ENCODE measurements around the gene CDCA7L.
"Not testable (repeated sequence)": the region's sequence is repeated elsewhere in the genome, so short reads cannot be mapped to it uniquely, and the experiment has no call there.

Gene CDCA7L

GRCh38 chr7:21902240-21902639 lies 43.5 kb downstream of the CDCA7L start:
- DNase-seq, result no peak

DNA sequence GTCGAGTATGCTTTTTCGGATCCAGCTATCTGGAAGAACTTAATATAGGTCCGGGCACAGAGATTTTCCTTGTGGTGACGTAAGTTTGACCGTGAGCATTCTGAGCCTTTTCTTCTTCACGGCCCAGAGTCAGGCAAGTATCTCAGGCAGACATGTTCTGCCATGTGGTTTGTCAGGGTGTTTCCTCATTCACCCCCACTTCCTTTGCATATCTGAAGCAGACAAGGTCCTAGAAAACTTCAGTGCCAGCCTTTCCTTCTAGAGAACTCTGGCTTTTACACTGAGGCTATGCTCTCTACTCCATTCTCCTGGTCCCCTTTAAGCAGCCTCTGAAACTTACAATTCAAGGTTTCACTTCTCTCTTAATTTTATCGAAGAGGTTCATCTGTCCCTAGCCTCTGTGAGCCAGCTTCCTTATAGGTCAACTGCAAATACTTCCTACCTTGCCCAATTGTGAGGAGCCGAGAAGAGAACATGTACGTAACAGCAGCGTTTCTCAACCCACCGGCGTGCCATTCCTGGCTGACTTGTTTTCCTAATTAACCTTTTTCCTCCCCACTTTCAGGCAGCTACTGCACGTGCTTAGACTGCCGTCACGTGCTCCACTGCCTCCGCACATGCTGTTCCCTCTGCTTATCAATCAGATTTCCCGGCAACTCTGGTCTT lies 47.3 kb downstream of the CDCA7L start:
- DNase-seq, result no peak

DNA sequence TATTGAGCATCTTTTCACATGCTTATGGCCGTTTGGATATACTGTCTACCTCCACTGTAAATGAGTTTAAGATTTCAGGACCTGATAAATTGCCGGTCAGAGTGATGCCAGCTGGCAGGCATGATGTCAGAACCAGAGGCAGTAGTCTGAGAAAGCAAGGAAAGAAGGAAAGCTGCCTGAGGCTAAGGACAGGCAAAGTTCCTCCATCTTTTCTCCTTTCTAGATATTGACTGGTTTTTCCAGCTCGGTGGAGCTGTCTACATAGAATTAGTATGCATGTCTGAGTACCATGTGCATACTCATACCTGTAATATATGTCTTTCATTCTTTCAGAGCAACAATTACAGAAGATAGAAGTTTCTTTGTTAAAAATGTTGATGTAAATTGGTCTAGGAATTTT lies 52.3 kb downstream of the CDCA7L start:
- no peak for DNase-seq

GRCh38 chr7:21891291-21891690 lies 54.4 kb downstream of the CDCA7L start:
- DNase-seq, result no peak

GRCh38 chr7:21887779-21888178 lies 57.9 kb downstream of the CDCA7L start:
- DNase-seq, result no peak

DNA sequence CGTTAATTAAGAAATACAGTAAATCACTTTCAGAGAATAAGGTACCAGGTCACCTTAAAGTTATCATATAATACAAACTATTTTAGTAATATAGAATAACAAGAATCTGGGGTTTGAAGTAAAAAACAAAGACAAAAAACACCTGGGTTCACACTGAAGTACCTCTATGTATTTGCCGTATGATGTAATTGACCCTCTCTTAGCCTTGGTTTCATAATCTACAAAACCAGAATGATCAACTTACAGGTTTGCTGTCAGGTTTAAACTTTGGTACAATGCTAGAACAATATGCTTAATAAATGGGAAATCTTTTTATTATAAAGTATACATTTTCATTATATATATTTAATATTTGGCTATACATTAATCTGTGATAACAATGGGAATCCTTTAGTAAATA lies 58.3 kb downstream of the CDCA7L start:
- no peak for DNase-seq

DNA sequence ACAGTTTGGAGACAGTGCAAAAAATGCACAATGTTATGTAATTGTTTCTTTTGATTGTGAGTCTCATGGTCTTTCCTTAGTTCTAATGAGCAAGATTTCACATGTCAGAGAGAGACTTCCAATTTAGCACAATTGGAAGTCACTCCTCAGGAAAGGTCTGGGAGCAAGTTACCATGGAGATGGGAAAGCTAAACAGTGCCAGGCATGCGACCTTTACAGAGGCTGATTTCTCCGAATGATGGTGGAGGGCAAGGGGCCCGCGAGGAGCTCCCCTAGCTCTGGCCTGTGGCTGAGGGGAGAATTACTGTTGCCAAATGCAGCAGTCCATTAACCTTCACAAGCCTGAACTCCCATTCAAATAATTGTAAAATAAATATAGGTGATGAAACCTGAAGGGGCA lies 59.3 kb downstream of the CDCA7L start:
- DNase-seq, result no peak

GRCh38 chr7:21884496-21884895 lies 61.2 kb downstream of the CDCA7L start:
- DNase-seq, result no peak

DNA sequence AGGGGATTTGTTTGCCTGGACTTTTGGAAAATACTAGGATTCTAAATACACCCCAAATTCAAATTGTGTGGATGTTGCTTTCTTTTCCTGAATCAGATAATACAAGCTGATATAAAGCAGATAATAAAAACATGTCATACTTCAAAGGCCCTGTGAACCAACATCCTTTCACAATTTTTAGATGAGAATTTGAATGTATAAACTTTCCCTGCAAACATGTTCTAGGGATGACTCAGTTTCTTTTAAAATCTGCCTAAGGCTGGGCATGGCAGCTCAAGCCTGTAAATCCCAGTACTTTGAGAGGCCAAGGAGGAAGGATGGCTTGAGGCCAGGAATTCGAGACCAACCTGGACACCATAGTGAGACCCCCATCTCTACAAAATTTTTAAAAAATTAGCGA lies 62.2 kb downstream of the CDCA7L start:
- DNase-seq, result not testable (repeated sequence)

DNA sequence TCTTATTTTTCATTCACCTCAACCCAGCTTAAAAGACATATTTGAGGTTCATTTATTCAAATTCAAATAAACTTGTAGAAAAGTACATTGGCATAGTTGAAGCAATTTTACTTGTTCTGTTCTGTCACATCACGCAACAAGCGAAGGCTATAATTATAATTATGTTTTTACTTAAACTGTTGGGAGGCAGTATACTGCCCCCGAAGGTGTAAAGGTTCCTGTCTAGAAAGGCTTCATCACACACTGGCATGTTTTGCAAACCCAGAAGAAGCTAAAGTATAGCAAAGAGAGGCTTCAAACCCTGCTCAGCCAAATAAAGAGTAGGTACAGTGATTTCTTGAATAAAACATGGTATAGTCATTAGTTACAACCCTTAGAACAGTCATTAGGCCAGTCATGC lies 62.6 kb downstream of the CDCA7L start:
- DNase-seq, result no peak

DNA sequence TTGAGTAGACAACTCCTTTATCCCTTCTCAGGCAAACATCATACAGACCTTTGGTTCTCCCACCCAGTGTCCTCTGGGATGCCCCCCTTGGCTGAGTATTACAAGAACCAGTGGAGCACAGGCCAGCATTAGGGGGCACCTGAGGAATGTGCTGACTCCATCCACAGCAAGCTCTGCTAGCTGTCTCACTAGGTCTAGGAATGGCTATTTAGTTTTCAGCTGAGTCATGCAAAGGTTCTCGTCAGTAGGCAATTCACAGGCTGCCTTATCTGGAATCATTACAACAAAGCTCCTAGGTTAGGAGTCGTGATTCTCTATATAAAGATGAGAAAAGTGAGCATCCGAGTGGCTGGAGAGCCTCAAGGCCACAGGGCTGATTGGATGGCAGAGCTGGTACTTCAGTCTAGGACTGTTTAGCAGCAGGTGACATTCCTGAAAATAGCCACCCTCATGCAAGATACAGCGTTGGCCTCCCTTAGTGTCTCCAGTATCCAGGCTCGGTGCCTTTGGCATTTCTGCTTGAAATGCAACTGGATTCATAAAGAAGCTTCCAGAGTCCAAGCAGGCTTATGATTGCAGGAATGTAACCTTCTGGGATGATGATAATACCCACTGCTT lies 75.8 kb downstream of the CDCA7L start:
- no peak for DNase-seq

DNA sequence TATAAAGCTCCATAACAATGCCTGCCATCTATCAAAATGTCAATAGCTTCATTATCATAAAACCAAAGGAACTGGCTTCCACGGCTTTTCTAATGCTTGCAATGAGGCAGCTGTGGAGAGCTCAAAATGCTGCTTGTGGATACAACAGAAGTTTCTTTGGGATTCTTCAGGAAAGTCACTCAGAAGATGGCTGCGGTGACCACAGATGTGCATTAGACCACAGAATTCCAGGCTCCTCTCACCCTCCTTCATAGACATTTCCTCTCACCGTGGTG lies 77.2 kb downstream of the CDCA7L start:
- no peak for DNase-seq

DNA sequence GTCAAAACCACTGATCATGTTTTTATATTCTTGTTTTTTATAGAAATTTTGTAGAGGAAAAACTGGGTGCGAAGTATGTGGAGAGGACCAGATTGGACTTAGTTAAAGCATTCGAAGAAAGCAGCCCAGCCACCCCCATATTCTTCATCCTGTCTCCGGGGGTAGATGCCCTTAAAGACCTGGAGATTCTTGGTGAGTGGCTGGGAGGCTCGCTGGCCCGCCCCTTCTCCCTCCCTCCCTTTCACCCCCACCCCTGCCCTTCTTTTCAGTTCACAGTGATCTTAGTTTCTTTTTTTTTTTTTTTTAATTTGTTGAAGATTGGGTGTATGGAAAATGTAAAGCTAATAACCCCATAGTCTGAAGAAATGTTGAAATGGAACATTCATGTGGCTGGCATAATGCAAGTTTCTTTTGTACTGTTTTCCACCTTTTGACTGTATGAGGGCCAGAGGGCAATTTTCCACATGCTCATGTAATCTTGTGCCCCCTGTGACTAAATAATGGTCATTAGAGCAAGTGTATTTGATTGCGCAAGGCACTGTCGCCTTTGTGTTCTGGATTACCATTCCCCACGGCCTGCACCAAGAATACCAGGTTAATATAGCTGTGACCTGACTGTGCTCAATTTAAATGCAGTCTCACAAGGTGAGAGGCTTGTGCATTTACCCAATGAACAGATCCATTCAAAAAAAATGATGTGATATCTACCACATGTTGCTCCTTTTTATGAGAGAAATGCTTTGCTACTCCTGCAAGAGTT lies 77.7 kb downstream of the CDCA7L start:
- DNase-seq, result no peak

DNA sequence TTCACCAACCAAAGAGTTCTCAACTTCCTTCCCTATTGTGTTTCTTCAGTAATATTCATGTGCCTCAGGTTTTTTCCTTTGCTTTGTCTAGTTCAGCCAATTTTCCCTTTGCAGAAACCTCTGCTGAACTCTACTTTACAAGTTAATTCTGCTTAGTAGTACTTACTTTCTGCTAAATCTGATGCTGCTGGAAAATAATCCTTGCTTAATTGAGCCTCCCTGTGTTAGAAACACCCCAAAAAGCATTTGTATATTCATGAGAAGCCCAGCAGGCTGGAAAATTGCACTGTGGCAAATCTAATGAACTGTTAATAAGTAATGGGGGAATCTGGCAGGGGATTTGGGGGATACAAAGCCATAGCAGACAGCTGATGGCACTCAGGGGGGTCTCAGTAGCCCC lies 78.5 kb downstream of the CDCA7L start:
- no peak for DNase-seq

DNA sequence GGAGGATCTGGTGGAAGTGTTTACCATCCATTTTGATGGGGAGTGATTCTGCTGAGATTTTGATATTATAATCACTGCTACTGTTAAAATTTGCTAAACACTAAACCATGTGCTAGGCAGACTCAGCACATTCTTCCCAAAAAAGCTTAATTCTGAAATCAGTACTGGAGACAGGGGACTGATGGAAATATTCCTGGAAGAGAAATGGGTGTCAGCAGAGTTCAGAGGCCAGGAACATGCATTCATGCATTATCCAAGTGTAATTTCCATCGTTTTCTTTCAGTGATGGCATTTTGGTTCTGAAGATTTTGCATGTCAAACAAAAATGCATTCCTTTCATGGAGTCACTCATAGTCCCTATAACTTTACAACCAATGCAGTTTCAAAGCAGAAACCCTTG lies 79.0 kb downstream of the CDCA7L start:
- no peak for DNase-seq

GRCh38 chr7:21865631-21866204 lies 80.0 kb downstream of the CDCA7L start:
- DNase-seq, result not testable (repeated sequence)

DNA sequence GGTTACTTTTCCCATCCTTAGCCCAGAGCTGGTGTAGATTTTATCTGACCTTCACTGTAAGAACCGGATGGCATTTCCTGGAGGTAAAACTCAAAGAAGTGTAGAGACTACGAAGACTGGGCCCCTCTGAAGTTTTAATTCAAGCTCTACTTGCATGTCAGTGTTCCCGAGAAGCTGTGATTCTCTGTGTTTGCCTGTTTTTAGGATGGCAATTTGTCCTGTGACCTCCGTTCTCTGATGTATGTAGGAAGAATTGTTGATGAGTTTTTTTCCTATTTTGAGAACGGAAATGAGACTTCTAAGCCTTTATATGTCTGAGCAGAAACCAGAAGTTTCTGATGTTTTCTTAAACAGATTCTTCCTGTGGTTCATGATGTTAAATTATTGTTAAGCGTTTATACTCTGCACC lies 94.1 kb downstream of the CDCA7L start:
- no peak for DNase-seq
